CD14-positive monocyte (primary cell): ENCODE measurements around the gene CSMD2. TPM values are rescaled to one million over a fixed set of nuclear protein-coding genes. Genes with fewer than 3 reads are reported as not detected.

Experiments used
- DNase-seq, 3 donors: peaks; one replicate each; pipeline ENCODE4 v3.0.0-alpha.2; 2011 to 2022
- H2AFZ ChIP-seq: 2 replicates; pipeline ENCODE4 v1.6.0; 2012; ENCODE audit warnings: mild to moderate bottlenecking, low read depth, low read length, inconsistent platforms; ENCODE audit not compliant: insufficient read depth, poor library complexity, severe bottlenecking
- H3K27ac ChIP-seq, 2 donors: 1 replicate in 1 of 2; 2 replicates in 1 of 2; pipeline ENCODE4 v1.5.1; 2012 to 2013; ENCODE audit warnings: low read length in 2 of 2, control low read depth in 1 of 2, inconsistent platforms in 1 of 2, low read depth in 1 of 2, mild to moderate bottlenecking in 1 of 2
- H3K27me3 ChIP-seq, 2 donors: one replicate each; pipeline versions ENCODE4 v1.6.0 to v1.6.1; 2011 to 2013; ENCODE audit warnings: low read length in 2 of 2; ENCODE audit not compliant: control insufficient read depth in 2 of 2, insufficient read depth in 2 of 2
- H3K36me3 ChIP-seq, 2 donors: replicated peaks in 1 of 2; 1 replicate in 1 of 2; 2 replicates in 1 of 2; pipeline versions ENCODE4 v1.5.1 to v1.6.1; 2012 to 2013; ENCODE audit warnings: low read length in 2 of 2, control low read depth in 1 of 2, inconsistent platforms in 1 of 2, mild to moderate bottlenecking in 1 of 2; ENCODE audit not compliant: insufficient read depth in 2 of 2, control insufficient read depth in 1 of 2
- H3K4me1 ChIP-seq, 2 donors: 1 replicate in 1 of 2; 2 replicates in 1 of 2; pipeline versions ENCODE4 v1.5.1 to v1.6.1; 2012 to 2013; ENCODE audit warnings: low read length in 2 of 2, control low read depth in 1 of 2, inconsistent platforms in 1 of 2, mild to moderate bottlenecking in 1 of 2, moderate library complexity in 1 of 2; ENCODE audit not compliant: insufficient read depth in 2 of 2, control insufficient read depth in 1 of 2
- H3K4me2 ChIP-seq: replicated peaks from 2 replicates; pipeline ENCODE3; 2012; ENCODE audit warnings: low read length, moderate library complexity, mild to moderate bottlenecking; ENCODE audit not compliant: poor library complexity, severe bottlenecking; ENCODE audit errors: extremely low read depth
- H3K4me3 ChIP-seq, 3 experiments: fragments of 200-600 bp in 1 of 3; sonication (generic) in 1 of 3; replicated peaks in 1 of 3; 1 replicate in 2 of 3; 2 replicates in 1 of 3; pipeline ENCODE4 v1.5.1; 2011 to 2013; ENCODE audit warnings: low read length in 3 of 3, mild to moderate bottlenecking in 3 of 3, control low read depth in 2 of 3, low read depth in 2 of 3, inconsistent platforms in 1 of 3, moderate library complexity in 1 of 3
- H3K79me2 ChIP-seq: 2 replicates; pipeline ENCODE4 v1.6.0; 2012; ENCODE audit warnings: mild to moderate bottlenecking, control low read depth, inconsistent platforms, low read length, moderate library complexity; ENCODE audit not compliant: insufficient read depth
- H3K9ac ChIP-seq: 2 replicates; pipeline ENCODE4 v1.6.0; 2017; ENCODE audit warnings: low read length, mild to moderate bottlenecking; ENCODE audit not compliant: insufficient read depth, poor library complexity, severe bottlenecking
- H3K9me3 ChIP-seq, 2 donors: replicated peaks in 1 of 2; 1 replicate in 1 of 2; 2 replicates in 1 of 2; pipeline versions ENCODE4 v1.5.1 to v1.6.1; 2012 to 2013; ENCODE audit warnings: low read length in 2 of 2, control low read depth in 1 of 2; ENCODE audit not compliant: control insufficient read depth in 1 of 2, insufficient read depth in 1 of 2
- H4K20me1 ChIP-seq: 2 replicates; pipeline ENCODE4 v1.6.0; 2012; ENCODE audit warnings: mild to moderate bottlenecking, low read length, control low read depth, moderate library complexity; ENCODE audit not compliant: insufficient read depth
- H3K27ac Mint-ChIP-seq, 7 donors: one replicate each; pipeline ENCODE4 v1.8.0; 2020; ENCODE audit warnings: mild to moderate bottlenecking in 7 of 7, mixed read lengths in 7 of 7, moderate library complexity in 6 of 7, inconsistent platforms in 2 of 7
- H3K27me3 Mint-ChIP-seq, 3 donors: one replicate each; pipeline ENCODE4 v1.8.0; 2021 to 2022; ENCODE audit warnings: low read depth in 3 of 3, mild to moderate bottlenecking in 3 of 3, mixed read lengths in 3 of 3, moderate library complexity in 3 of 3, inconsistent platforms in 1 of 3
- H3K36me3 Mint-ChIP-seq, 2 donors: one replicate each; pipeline ENCODE4 v1.8.0; 2020; ENCODE audit warnings: mixed read lengths in 2 of 2, inconsistent platforms in 1 of 2, mild to moderate bottlenecking in 1 of 2
- H3K4me1 Mint-ChIP-seq: one replicate; pipeline ENCODE4 v1.8.0; 2020; ENCODE audit warnings: mild to moderate bottlenecking, mixed read lengths
- H3K4me3 Mint-ChIP-seq, 2 donors: one replicate each; pipeline ENCODE4 v1.8.0; 2020; ENCODE audit warnings: mild to moderate bottlenecking in 2 of 2, mixed read lengths in 2 of 2, moderate library complexity in 1 of 2
- H3K9me3 Mint-ChIP-seq, 7 donors: one replicate each; pipeline ENCODE4 v1.8.0; 2020 to 2022; ENCODE audit warnings: mixed read lengths in 7 of 7, mild to moderate bottlenecking in 6 of 7, moderate library complexity in 6 of 7, inconsistent platforms in 2 of 7
- CTCF ChIP-seq: fragments of 200-600 bp; IDR thresholded peaks from one replicate; pipeline ENCODE4 v1.8.0; 2022; ENCODE audit warnings: antibody characterized with exemption, mild to moderate bottlenecking
- WGBS: methylation state at CpG from one replicate; pipeline ENCODE4 v1.1.5; 2013; ENCODE audit warnings: missing lambda C conversion rate; ENCODE audit not compliant: insufficient coverage; 5-methylcytosine and 5-hydroxymethylcytosine counted together
- intact Hi-C, 2 donors: fragments of 100-400 bp; cut with micrococcal nuclease; formaldehyde crosslinking; loops; one replicate each; pipeline versions ENCODE4 v1.15.0 to v1.15.1; 2023
- polyA plus RNA-seq, 3 donors: library from polyadenylated mRNA; depleted of rRNA in 1 of 3; unstranded in 2 of 3; stranded (reverse) in 1 of 3; fragments of 300-500 nt in 2 of 3; fragments of >200 nt in 1 of 3; fragmentation: Illumina TruSeq in 2 of 3; gene quantifications; 1 replicate in 2 of 3; 2 replicates in 1 of 3; pipeline ENCODE4 v1.2.3, GENCODE V29; 2012 to 2021

CSMD2 gene
- polyA plus RNA-seq, 3 donors: 0.04 TPM; not detected in 2

GRCh38 chr1:33725556-33726160 is 439.4 kb downstream of the CSMD2 start:
- H3K27me3 ChIP-seq: no peaks in the 10 kb centered on the region
- no peaks in the 10 kb centered on the region for H3K79me2 ChIP-seq
- H3K36me3 ChIP-seq: no peaks in the 10 kb centered on the region
- intact Hi-C loops: no loop called here
- H3K27ac Mint-ChIP-seq: no peak overlapping the region
- WGBS: 100% methylated on average over 1 of the region's 4 CpGs
- peaks cover 0 to 4% (median 0%) of the 10 kb centered on the region in 7 donors for H3K9me3 Mint-ChIP-seq
- no peak overlapping the region for H3K9ac ChIP-seq
- H3K27ac ChIP-seq: no peak overlapping the region
- H3K4me1 ChIP-seq: no peaks in the 10 kb centered on the region
- TF ChIP-seq CTCF: no peak
- no peak overlapping the region for H3K4me3 Mint-ChIP-seq
- no peaks in the 10 kb centered on the region for H3K36me3 Mint-ChIP-seq
- no peak overlapping the region for H3K4me3 ChIP-seq
- H4K20me1 ChIP-seq: no peaks in the 10 kb centered on the region
- peaks cover 0 to 2% (median 2%) of the 10 kb centered on the region in 3 donors for H3K27me3 Mint-ChIP-seq
- H3K4me1 Mint-ChIP-seq: peaks cover 5% of the 10 kb centered on the region
- H3K9me3 ChIP-seq: no peaks in the 10 kb centered on the region
- no peak for DNase-seq
- H2AFZ ChIP-seq: no peak overlapping the region
- H3K4me2 ChIP-seq: no peak overlapping the region

GRCh38 chr1:33725037-33725436 is 440.0 kb downstream of the CSMD2 start:
- intact Hi-C loops: no loop called here
- TF ChIP-seq CTCF: no peak
- Histone ChIP-seq H4K20me1 (no peaks in the 10 kb centered on the region), H3K9ac (no peak overlapping the region), H3K9me3 (no peaks in the 10 kb centered on the region), H3K4me3 (no peak overlapping the region), H3K79me2 (no peaks in the 10 kb centered on the region), H3K27ac (no peak overlapping the region), H2AFZ (no peak overlapping the region), H3K27me3 (no peaks in the 10 kb centered on the region), H3K4me2 (no peak overlapping the region), H3K4me1 (no peaks in the 10 kb centered on the region), H3K36me3 (no peaks in the 10 kb centered on the region)
- Mint-ChIP-seq H3K4me3 (no peak overlapping the region), H3K27ac (no peak overlapping the region), H3K9me3 (peaks cover 0 to 4% (median 0%) of the 10 kb centered on the region in 7 donors), H3K36me3 (no peaks in the 10 kb centered on the region), H3K27me3 (peaks cover 0 to 2% (median 1%) of the 10 kb centered on the region in 3 donors), H3K4me1 (peaks cover 5% of the 10 kb centered on the region)
- no peak for DNase-seq
- 92% methylated on average over 4 of the region's 8 CpGs for WGBS
